CD4-positive, alpha-beta memory T cell (primary cell): ENCODE results near the gene CTNND2. TPM values are rescaled to one million over a fixed set of nuclear protein-coding genes. Genes with fewer than 3 reads are reported as not detected.
"Not testable (repeated sequence)": the region's sequence is repeated elsewhere in the genome, so short reads cannot be mapped to it uniquely, and the experiment has no call there.

Experiments used
- CTCF ChIA-PET: fragments of 350-600 bp; sonication (Branson Sonifier 250); formaldehyde crosslinking; loops from one replicate; lab custom pipeline; 2021; ENCODE audit warnings: inconsistent platforms; ENCODE audit not compliant: partially characterized antibody; lab: Charles Lee
- POLR2A ChIA-PET: fragments of 350-600 bp; sonication (Branson Sonifier 250); formaldehyde crosslinking; loops from one replicate; lab custom pipeline; 2021; ENCODE audit not compliant: partially characterized antibody; lab: Charles Lee
- DNase-seq, 5 donors: peaks; one replicate each; pipeline versions ENCODE4 v3.0.0 to v3.0.0-alpha.2; 2020 to 2022; ENCODE audit warnings: mixed read lengths in 1 of 5
- H3K27ac ChIP-seq: one replicate; pipeline ENCODE4 v1.7.0; 2013; ENCODE audit warnings: low read depth, low read length
- H3K27me3 ChIP-seq: 2 replicates; pipeline ENCODE4 v1.7.0; 2013; ENCODE audit warnings: mild to moderate bottlenecking, low read length, moderate library complexity; ENCODE audit not compliant: insufficient read depth
- H3K36me3 ChIP-seq: 2 replicates; pipeline ENCODE4 v1.7.0; 2013; ENCODE audit warnings: mild to moderate bottlenecking, low read length, moderate library complexity; ENCODE audit not compliant: insufficient read depth
- H3K4me1 ChIP-seq: 2 replicates; pipeline ENCODE4 v1.7.0; 2013; ENCODE audit warnings: mild to moderate bottlenecking, low read length, moderate library complexity; ENCODE audit not compliant: insufficient read depth
- H3K4me3 ChIP-seq, 2 donors: one replicate each; pipeline ENCODE4 v1.7.0; 2013; ENCODE audit warnings: low read length in 2 of 2, mild to moderate bottlenecking in 1 of 2
- H3K9me3 ChIP-seq, 2 donors: one replicate each; pipeline ENCODE4 v1.7.0; 2013; ENCODE audit warnings: low read length in 2 of 2, control low read depth in 1 of 2; ENCODE audit not compliant: control insufficient read depth in 1 of 2
- H3K27ac Mint-ChIP-seq, 7 donors: one replicate each; pipeline ENCODE4 v1.8.0; 2020 to 2021; ENCODE audit warnings: mixed read lengths in 7 of 7, mild to moderate bottlenecking in 6 of 7, inconsistent platforms in 3 of 7, moderate library complexity in 3 of 7
- H3K27me3 Mint-ChIP-seq, 2 donors: one replicate each; pipeline ENCODE4 v1.8.0; 2020 to 2021; ENCODE audit warnings: mixed read lengths in 2 of 2
- H3K36me3 Mint-ChIP-seq, 2 donors: one replicate each; pipeline ENCODE4 v1.8.0; 2020 to 2021; ENCODE audit warnings: mixed read lengths in 2 of 2, inconsistent platforms in 1 of 2, mild to moderate bottlenecking in 1 of 2
- H3K4me1 Mint-ChIP-seq, 4 donors: one replicate each; pipeline ENCODE4 v1.8.0; 2020 to 2021; ENCODE audit warnings: mixed read lengths in 4 of 4, mild to moderate bottlenecking in 1 of 4
- H3K4me3 Mint-ChIP-seq, 8 donors: one replicate each; pipeline ENCODE4 v1.8.0; 2020 to 2021; ENCODE audit warnings: mixed read lengths in 8 of 8, mild to moderate bottlenecking in 7 of 8, moderate library complexity in 6 of 8, inconsistent platforms in 3 of 8
- H3K9me3 Mint-ChIP-seq, 8 donors: one replicate each; pipeline ENCODE4 v1.8.0; 2020 to 2021; ENCODE audit warnings: mixed read lengths in 8 of 8, mild to moderate bottlenecking in 5 of 8, inconsistent platforms in 3 of 8, moderate library complexity in 1 of 8
- intact Hi-C: fragments of 100-400 bp; cut with micrococcal nuclease; formaldehyde crosslinking; loops from one replicate; pipeline ENCODE4 v1.15.1; 2023
- polyA plus RNA-seq, 2 donors: library from polyadenylated mRNA; unstranded; fragments of 300-500 nt; fragmentation: Illumina TruSeq; gene quantifications; one replicate each; pipeline ENCODE4 v1.2.3, GENCODE V29; 2021
- total RNA-seq, 2 experiments: library from RNA; stranded (reverse); gene quantifications; one replicate each; pipeline ENCODE4 v1.2.3, GENCODE V29; 2021

The CTNND2 gene
- total and polyA plus RNA-seq, 4 experiments from 2014 or later, result 0.65 TPM; not detected in 3

- Mint-ChIP-seq H3K9me3 (peaks cover 0 to 4% (median 0%) of the 10 kb centered on the region in 8 donors), H3K27ac (no peak overlapping the region), H3K36me3 (no peaks in the 10 kb centered on the region), H3K4me1 (no peaks in the 10 kb centered on the region), H3K27me3 (peaks cover 0 to 3% of the 10 kb centered on the region in 2 donors), H3K4me3 (no peak overlapping the region)
- no peak overlapping the region for H3K4me3 ChIP-seq
- CTCF ChIA-PET, result no interaction called here
- H3K27me3 ChIP-seq, result no peaks in the 10 kb centered on the region
- DNase-seq, result no peak
- intact Hi-C loops, result no loop called here
- H3K9me3 ChIP-seq, result no peaks in the 10 kb centered on the region
- POLR2A ChIA-PET, result no interaction called here
- H3K27ac ChIP-seq, result no peak overlapping the region
- H3K4me1 ChIP-seq, result no peaks in the 10 kb centered on the region
- no peaks in the 10 kb centered on the region for H3K36me3 ChIP-seq
These were observed 287.2 kb downstream of the CTNND2 start for GRCh38 chr5:11617080-11617479.

GRCh38 chr5:11616624-11617023 lies 287.6 kb downstream of the CTNND2 start:
- H3K4me3 Mint-ChIP-seq, H3K27me3 ChIP-seq, DNase-seq, H3K27me3 Mint-ChIP-seq, H3K36me3 Mint-ChIP-seq, H3K4me3 ChIP-seq, POLR2A ChIA-PET, H3K27ac Mint-ChIP-seq, H3K4me1 Mint-ChIP-seq, H3K9me3 ChIP-seq, H3K36me3 ChIP-seq, intact Hi-C loops, CTCF ChIA-PET, H3K9me3 Mint-ChIP-seq, H3K4me1 ChIP-seq, H3K27ac ChIP-seq: not testable (repeated sequence)

- Mint-ChIP-seq H3K4me3 (no peak overlapping the region), H3K27me3 (no peaks in the 10 kb centered on the region), H3K4me1 (no peaks in the 10 kb centered on the region), H3K9me3 (peaks cover 0 to 6% (median 0%) of the 10 kb centered on the region in 8 donors), H3K27ac (no peak overlapping the region), H3K36me3 (no peaks in the 10 kb centered on the region)
- Histone ChIP-seq H3K4me1 (no peaks in the 10 kb centered on the region), H3K4me3 (no peak overlapping the region), H3K36me3 (no peaks in the 10 kb centered on the region), H3K27me3 (no peaks in the 10 kb centered on the region), H3K9me3 (no peaks in the 10 kb centered on the region), H3K27ac (no peak overlapping the region)
- DNase-seq, result no peak
- CTCF ChIA-PET, result no interaction called here
- intact Hi-C loops, result no loop called here
- POLR2A ChIA-PET, result no interaction called here
These were observed 293.2 kb downstream of the CTNND2 start for GRCh38 chr5:11611011-11611410.

GRCh38 chr5:11609570-11610303 lies 294.5 kb downstream of the CTNND2 start:
- H3K27me3 Mint-ChIP-seq, result no peaks in the 10 kb centered on the region
- H3K9me3 Mint-ChIP-seq, result peaks cover 0 to 6% (median 0%) of the 10 kb centered on the region in 8 donors
- no peak overlapping the region for H3K4me3 Mint-ChIP-seq
- no peaks in the 10 kb centered on the region for H3K36me3 Mint-ChIP-seq
- no peaks in the 10 kb centered on the region for H3K27me3 ChIP-seq
- H3K4me1 Mint-ChIP-seq, result no peaks in the 10 kb centered on the region
- no peaks in the 10 kb centered on the region for H3K4me1 ChIP-seq
- H3K27ac Mint-ChIP-seq, result no peak overlapping the region
- no peaks in the 10 kb centered on the region for H3K36me3 ChIP-seq
- no peak overlapping the region for H3K4me3 ChIP-seq
- intact Hi-C loops, result no loop called here
- no peak for DNase-seq
- CTCF ChIA-PET, result no interaction called here
- H3K27ac ChIP-seq, result no peak overlapping the region
- POLR2A ChIA-PET, result no interaction called here
- H3K9me3 ChIP-seq, result no peaks in the 10 kb centered on the region

GRCh38 chr5:11608530-11608929 lies 295.7 kb downstream of the CTNND2 start:
- no peaks in the 10 kb centered on the region for H3K27me3 ChIP-seq
- no peak for DNase-seq
- no peaks in the 10 kb centered on the region for H3K4me1 Mint-ChIP-seq
- no peaks in the 10 kb centered on the region for H3K36me3 Mint-ChIP-seq
- ChIA-PET POLR2A (no interaction called here), CTCF (no interaction called here)
- no peak overlapping the region for H3K4me3 Mint-ChIP-seq
- no peak overlapping the region for H3K27ac ChIP-seq
- H3K36me3 ChIP-seq, result no peaks in the 10 kb centered on the region
- H3K27me3 Mint-ChIP-seq, result no peaks in the 10 kb centered on the region
- peaks cover 0 to 6% (median 0%) of the 10 kb centered on the region in 8 donors for H3K9me3 Mint-ChIP-seq
- H3K4me3 ChIP-seq, result no peak overlapping the region
- no peaks in the 10 kb centered on the region for H3K4me1 ChIP-seq
- intact Hi-C loops, result no loop called here
- no peak overlapping the region for H3K27ac Mint-ChIP-seq
- H3K9me3 ChIP-seq, result no peaks in the 10 kb centered on the region

- Histone ChIP-seq H3K27ac (no peak overlapping the region), H3K4me1 (no peaks in the 10 kb centered on the region), H3K9me3 (no peaks in the 10 kb centered on the region), H3K4me3 (no peak overlapping the region), H3K36me3 (no peaks in the 10 kb centered on the region), H3K27me3 (no peaks in the 10 kb centered on the region)
- no peaks in the 10 kb centered on the region for H3K27me3 Mint-ChIP-seq
- intact Hi-C loops, result no loop called here
- ChIA-PET CTCF (no interaction called here), POLR2A (no interaction called here)
- DNase-seq, result no peak
- no peaks in the 10 kb centered on the region for H3K36me3 Mint-ChIP-seq
- H3K4me3 Mint-ChIP-seq, result no peak overlapping the region
- H3K9me3 Mint-ChIP-seq, result peaks cover 0 to 6% (median 0%) of the 10 kb centered on the region in 8 donors
- no peaks in the 10 kb centered on the region for H3K4me1 Mint-ChIP-seq
- no peak overlapping the region for H3K27ac Mint-ChIP-seq
These were observed 296.2 kb downstream of the CTNND2 start for GRCh38 chr5:11607944-11608483.

- Mint-ChIP-seq H3K27me3 (no peaks in the 10 kb centered on the region), H3K4me1 (no peaks in the 10 kb centered on the region), H3K4me3 (no peak overlapping the region), H3K36me3 (no peaks in the 10 kb centered on the region), H3K9me3 (peaks cover 0 to 3% (median 0%) of the 10 kb centered on the region in 8 donors), H3K27ac (no peak overlapping the region)
- no peak for DNase-seq
- Histone ChIP-seq H3K9me3 (no peaks in the 10 kb centered on the region), H3K36me3 (no peaks in the 10 kb centered on the region), H3K27me3 (no peaks in the 10 kb centered on the region), H3K27ac (no peak overlapping the region), H3K4me1 (no peaks in the 10 kb centered on the region), H3K4me3 (no peak overlapping the region)
- ChIA-PET CTCF (no interaction called here), POLR2A (no interaction called here)
- intact Hi-C loops, result no loop called here
These were observed 301.9 kb downstream of the CTNND2 start for GRCh38 chr5:11602298-11602697.
